Fibroblast of lung (primary cell): ENCODE measurements around the gene KCNN3.

ENCODE experiments used
- EZH2 ChIP-seq: IDR thresholded peaks from 2 replicates; pipeline ENCODE4 v1.5.1; 2012; ENCODE audit warnings: low read length, control low read depth, mild to moderate bottlenecking; ENCODE audit errors: missing control alignments
- TF ChIP-seq, protein P1 (sequence below), 2 donors: IDR thresholded peaks in 1 of 2; conservative IDR thresholded peaks in 1 of 2; 1 replicate in 1 of 2; 2 replicates in 1 of 2; pipeline ENCODE4 v1.5.1; 2011 to 2012; ENCODE audit warnings: low read length in 2 of 2, control low read depth in 1 of 2, inconsistent platforms in 1 of 2, low read depth in 1 of 2, mild to moderate bottlenecking in 1 of 2

GRCh38 chr1:154729577-154729976 lies 140.5 kb downstream of the KCNN3 start:
- TF ChIP-seq, protein P1, sequence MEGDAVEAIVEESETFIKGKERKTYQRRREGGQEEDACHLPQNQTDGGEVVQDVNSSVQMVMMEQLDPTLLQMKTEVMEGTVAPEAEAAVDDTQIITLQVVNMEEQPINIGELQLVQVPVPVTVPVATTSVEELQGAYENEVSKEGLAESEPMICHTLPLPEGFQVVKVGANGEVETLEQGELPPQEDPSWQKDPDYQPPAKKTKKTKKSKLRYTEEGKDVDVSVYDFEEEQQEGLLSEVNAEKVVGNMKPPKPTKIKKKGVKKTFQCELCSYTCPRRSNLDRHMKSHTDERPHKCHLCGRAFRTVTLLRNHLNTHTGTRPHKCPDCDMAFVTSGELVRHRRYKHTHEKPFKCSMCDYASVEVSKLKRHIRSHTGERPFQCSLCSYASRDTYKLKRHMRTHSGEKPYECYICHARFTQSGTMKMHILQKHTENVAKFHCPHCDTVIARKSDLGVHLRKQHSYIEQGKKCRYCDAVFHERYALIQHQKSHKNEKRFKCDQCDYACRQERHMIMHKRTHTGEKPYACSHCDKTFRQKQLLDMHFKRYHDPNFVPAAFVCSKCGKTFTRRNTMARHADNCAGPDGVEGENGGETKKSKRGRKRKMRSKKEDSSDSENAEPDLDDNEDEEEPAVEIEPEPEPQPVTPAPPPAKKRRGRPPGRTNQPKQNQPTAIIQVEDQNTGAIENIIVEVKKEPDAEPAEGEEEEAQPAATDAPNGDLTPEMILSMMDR (conservative IDR thresholded peaks at IDR 0.05 in 1 of 2, IDR thresholded peaks at IDR 0.05 in 1 of 2; ENCODE audit: low read depth in 1 of 2, low read length in 2 of 2), result no peak
- no peak for TF ChIP-seq EZH2
